WTC11 (cell line): ENCODE measurements around the gene TMEM131L. TPM values are rescaled to one million over a fixed set of nuclear protein-coding genes. Genes with fewer than 3 reads are reported as not detected.

Experiments
- ATAC-seq: fragments of 200-7000 bp; cut with Tn5 transposase; 2 replicates; pipeline ENCODE4 v1.10.0; 2021; ENCODE audit warnings: mild to moderate bottlenecking, moderate library complexity
- CTCF ChIA-PET: fragments of 300-600 bp; sonication (Branson Sonifier 250); formaldehyde crosslinking; loops from one replicate; lab custom pipeline; 2021; ENCODE audit warnings: antibody characterized with exemption; lab: Charles Lee
- POLR2A ChIA-PET: fragments of 350-600 bp; sonication (Branson Sonifier 250); formaldehyde crosslinking; loops from one replicate; lab custom pipeline; 2021; ENCODE audit warnings: antibody characterized with exemption; lab: Charles Lee
- DNase-seq: peaks from one replicate; pipeline ENCODE4 v3.0.0; 2021; ENCODE audit warnings: low spot score
- H3K27ac Mint-ChIP-seq: 2 replicates; pipeline ENCODE4 v1.8.0; 2021; ENCODE audit warnings: mixed read lengths
- H3K27me3 Mint-ChIP-seq: 2 replicates; pipeline ENCODE4 v1.8.0; 2021; ENCODE audit warnings: low read depth, mild to moderate bottlenecking, moderate library complexity, mixed read lengths
- H3K36me3 Mint-ChIP-seq: 2 replicates; pipeline ENCODE4 v1.8.0; 2021; ENCODE audit warnings: mixed read lengths
- H3K4me1 Mint-ChIP-seq: 2 replicates; pipeline ENCODE4 v1.8.0; 2022; ENCODE audit warnings: mixed read lengths
- H3K4me3 Mint-ChIP-seq: 2 replicates; pipeline ENCODE4 v1.8.0; 2021; ENCODE audit warnings: mild to moderate bottlenecking, moderate library complexity, mixed read lengths
- H3K9me3 Mint-ChIP-seq: 2 replicates; pipeline ENCODE4 v1.8.0; 2021; ENCODE audit warnings: mixed read lengths
- FOXJ3 ChIP-seq: sonication (generic); formaldehyde crosslinking; IDR thresholded peaks from 2 replicates; pipeline ENCODE4 v1.9.0; 2021; ENCODE audit warnings: missing genetic modification reagents, mild to moderate bottlenecking, borderline replicate concordance
- FOXK1 ChIP-seq: sonication (generic); formaldehyde crosslinking; IDR thresholded peaks from 2 replicates; pipeline ENCODE4 v1.8.0; 2022; ENCODE audit warnings: mild to moderate bottlenecking, moderate library complexity, missing genetic modification reagents
- FOXP1 ChIP-seq: sonication (generic); formaldehyde crosslinking; IDR thresholded peaks from 2 replicates; pipeline ENCODE4 v1.8.0; 2022; ENCODE audit warnings: missing genetic modification reagents, mild to moderate bottlenecking, moderate library complexity, borderline replicate concordance
- SMAD3 ChIP-seq: sonication (generic); formaldehyde crosslinking; IDR thresholded peaks from 2 replicates; pipeline ENCODE4 v1.8.0; 2022; ENCODE audit warnings: missing genetic modification reagents, mild to moderate bottlenecking, borderline replicate concordance
- ZNF121 ChIP-seq: sonication (generic); formaldehyde crosslinking; IDR thresholded peaks from 2 replicates; pipeline ENCODE4 v1.8.0; 2023; ENCODE audit warnings: missing genetic modification reagents
- ZNF232 ChIP-seq: sonication (generic); formaldehyde crosslinking; IDR thresholded peaks from 2 replicates; pipeline ENCODE4 v1.8.0; 2022; ENCODE audit warnings: mild to moderate bottlenecking, missing genetic modification reagents
- total RNA-seq: library from RNA; stranded (reverse); gene quantifications from 3 replicates; pipeline ENCODE4 v1.2.3, GENCODE V29; 2021
- TF ChIP-seq, protein P1 (sequence below): sonication (generic); formaldehyde crosslinking; IDR thresholded peaks from 2 replicates; pipeline ENCODE4 v1.8.0; 2022; ENCODE audit warnings: missing genetic modification reagents
- TF ChIP-seq, protein P2 (sequence below): sonication (generic); formaldehyde crosslinking; IDR thresholded peaks from 2 replicates; pipeline ENCODE4 v1.8.0; 2022; ENCODE audit warnings: mild to moderate bottlenecking, missing genetic modification reagents
- TF ChIP-seq, protein P3 (sequence below): sonication (generic); formaldehyde crosslinking; IDR thresholded peaks from 2 replicates; pipeline ENCODE4 v1.8.1; 2023; ENCODE audit warnings: mild to moderate bottlenecking, missing genetic modification reagents, moderate library complexity
- TF ChIP-seq, protein P4 (sequence below): sonication (generic); formaldehyde crosslinking; IDR thresholded peaks from 2 replicates; pipeline ENCODE4 v1.8.0; 2022; ENCODE audit warnings: mild to moderate bottlenecking, missing genetic modification reagents
- TF ChIP-seq, protein P5 (sequence below): sonication (generic); formaldehyde crosslinking; IDR thresholded peaks from 2 replicates; pipeline ENCODE4 v1.8.1; 2023; ENCODE audit warnings: mild to moderate bottlenecking, missing genetic modification reagents, moderate library complexity
- TF ChIP-seq, protein P6 (sequence below): sonication (generic); formaldehyde crosslinking; IDR thresholded peaks from 2 replicates; pipeline ENCODE4 v1.8.1; 2023; ENCODE audit warnings: mild to moderate bottlenecking, moderate library complexity, missing genetic modification reagents
- TF ChIP-seq, protein P7 (sequence below): sonication (generic); formaldehyde crosslinking; IDR thresholded peaks from 2 replicates; pipeline ENCODE4 v1.8.0; 2022; ENCODE audit warnings: mild to moderate bottlenecking, missing genetic modification reagents
- TF ChIP-seq, protein P8 (sequence below): sonication (generic); formaldehyde crosslinking; IDR thresholded peaks from 2 replicates; pipeline ENCODE4 v1.8.0; 2023; ENCODE audit warnings: missing genetic modification reagents, mild to moderate bottlenecking, borderline replicate concordance

Gene TMEM131L
- total RNA-seq, 1 experiment from 2014 or later = 26.7 TPM

DNA sequence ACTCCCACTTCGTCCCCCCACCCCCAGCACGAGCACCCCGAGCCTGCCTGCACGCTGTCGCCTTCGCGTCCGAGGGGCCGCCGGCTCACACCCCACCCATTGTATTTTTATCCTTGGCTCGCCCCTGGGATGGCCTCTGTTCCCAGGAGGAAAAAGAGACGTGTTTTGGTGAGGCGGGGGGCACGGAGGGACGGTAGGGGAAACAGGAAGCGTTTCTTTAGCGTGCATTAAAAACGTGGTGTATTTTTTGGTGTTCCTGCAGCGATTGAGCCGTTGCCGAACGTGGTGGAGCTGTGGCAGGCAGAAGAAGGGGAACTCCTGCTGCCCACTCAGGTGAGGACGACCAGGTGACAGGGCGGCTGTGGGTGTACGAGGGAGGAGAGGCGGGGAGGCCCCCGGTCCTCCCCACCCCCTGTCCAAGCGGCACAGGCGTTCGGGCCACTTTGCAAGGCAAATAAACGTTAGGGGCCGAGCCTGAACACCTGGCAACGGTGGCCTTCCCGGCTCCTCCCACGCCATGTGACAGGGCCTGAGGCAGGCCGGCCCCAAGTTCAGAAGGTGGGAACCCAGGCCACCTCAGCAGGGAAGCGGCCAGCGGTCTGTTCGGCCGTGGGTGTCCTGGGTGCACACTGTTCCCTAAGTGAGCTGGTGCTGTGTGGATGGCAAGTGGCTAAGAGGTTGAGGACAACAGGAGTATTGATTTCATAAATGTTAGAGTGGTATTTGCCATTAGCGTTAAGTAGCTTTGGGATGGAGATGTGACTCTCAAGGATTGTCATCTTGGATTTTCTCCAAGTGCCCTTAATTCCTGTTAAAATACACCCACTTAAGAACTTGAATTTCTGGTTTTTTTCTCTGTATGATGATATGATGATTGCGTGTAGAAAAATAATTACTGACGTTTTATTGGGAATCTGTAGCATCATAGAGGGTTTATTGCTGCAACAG is 1.1 kb downstream of the TMEM131L start:
- Mint-ChIP-seq H3K4me3 (peak overlapping the region; percentile 88), H3K4me1 (peaks cover 32% of the 10 kb centered on the region), H3K27me3 (peaks cover 8% of the 10 kb centered on the region), H3K36me3 (no peaks in the 10 kb centered on the region), H3K27ac (no peak overlapping the region), H3K9me3 (0 out of 2 replicates have a peak, but pooled peaks cover 1% of the 10 kb centered on the region)
- CTCF ChIA-PET = interaction anchor here (0.6 to 2.6 kb wide), 14 partner anchors 12 to 340 kb away, joined by 3 to 14 read pairs (median 4); partner anchors contain the start of gene MND1
- ATAC-seq = peak; percentile 55
- POLR2A ChIA-PET = interaction anchor here (1.1 to 2.0 kb wide), 4 partner anchors 11 to 69 kb away, joined by 3 to 7 read pairs (median 4); no protein-coding TSS in a partner anchor
- TF ChIP-seq, protein P1, sequence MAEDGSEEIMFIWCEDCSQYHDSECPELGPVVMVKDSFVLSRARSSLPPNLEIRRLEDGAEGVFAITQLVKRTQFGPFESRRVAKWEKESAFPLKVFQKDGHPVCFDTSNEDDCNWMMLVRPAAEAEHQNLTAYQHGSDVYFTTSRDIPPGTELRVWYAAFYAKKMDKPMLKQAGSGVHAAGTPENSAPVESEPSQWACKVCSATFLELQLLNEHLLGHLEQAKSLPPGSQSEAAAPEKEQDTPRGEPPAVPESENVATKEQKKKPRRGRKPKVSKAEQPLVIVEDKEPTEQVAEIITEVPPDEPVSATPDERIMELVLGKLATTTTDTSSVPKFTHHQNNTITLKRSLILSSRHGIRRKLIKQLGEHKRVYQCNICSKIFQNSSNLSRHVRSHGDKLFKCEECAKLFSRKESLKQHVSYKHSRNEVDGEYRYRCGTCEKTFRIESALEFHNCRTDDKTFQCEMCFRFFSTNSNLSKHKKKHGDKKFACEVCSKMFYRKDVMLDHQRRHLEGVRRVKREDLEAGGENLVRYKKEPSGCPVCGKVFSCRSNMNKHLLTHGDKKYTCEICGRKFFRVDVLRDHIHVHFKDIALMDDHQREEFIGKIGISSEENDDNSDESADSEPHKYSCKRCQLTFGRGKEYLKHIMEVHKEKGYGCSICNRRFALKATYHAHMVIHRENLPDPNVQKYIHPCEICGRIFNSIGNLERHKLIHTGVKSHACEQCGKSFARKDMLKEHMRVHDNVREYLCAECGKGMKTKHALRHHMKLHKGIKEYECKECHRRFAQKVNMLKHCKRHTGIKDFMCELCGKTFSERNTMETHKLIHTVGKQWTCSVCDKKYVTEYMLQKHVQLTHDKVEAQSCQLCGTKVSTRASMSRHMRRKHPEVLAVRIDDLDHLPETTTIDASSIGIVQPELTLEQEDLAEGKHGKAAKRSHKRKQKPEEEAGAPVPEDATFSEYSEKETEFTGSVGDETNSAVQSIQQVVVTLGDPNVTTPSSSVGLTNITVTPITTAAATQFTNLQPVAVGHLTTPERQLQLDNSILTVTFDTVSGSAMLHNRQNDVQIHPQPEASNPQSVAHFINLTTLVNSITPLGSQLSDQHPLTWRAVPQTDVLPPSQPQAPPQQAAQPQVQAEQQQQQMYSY = no peak
- TF ChIP-seq, protein P2, sequence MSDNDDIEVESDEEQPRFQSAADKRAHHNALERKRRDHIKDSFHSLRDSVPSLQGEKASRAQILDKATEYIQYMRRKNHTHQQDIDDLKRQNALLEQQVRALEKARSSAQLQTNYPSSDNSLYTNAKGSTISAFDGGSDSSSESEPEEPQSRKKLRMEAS (CRISPR knock-in tag) = peak; percentile 73
- TF ChIP-seq, protein P3, sequence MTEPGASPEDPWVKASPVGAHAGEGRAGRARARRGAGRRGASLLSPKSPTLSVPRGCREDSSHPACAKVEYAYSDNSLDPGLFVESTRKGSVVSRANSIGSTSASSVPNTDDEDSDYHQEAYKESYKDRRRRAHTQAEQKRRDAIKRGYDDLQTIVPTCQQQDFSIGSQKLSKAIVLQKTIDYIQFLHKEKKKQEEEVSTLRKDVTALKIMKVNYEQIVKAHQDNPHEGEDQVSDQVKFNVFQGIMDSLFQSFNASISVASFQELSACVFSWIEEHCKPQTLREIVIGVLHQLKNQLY = no peak
- TF ChIP-seq, protein P4, sequence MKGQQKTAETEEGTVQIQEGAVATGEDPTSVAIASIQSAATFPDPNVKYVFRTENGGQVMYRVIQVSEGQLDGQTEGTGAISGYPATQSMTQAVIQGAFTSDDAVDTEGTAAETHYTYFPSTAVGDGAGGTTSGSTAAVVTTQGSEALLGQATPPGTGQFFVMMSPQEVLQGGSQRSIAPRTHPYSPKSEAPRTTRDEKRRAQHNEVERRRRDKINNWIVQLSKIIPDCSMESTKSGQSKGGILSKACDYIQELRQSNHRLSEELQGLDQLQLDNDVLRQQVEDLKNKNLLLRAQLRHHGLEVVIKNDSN (CRISPR knock-in tag) = peak; percentile 86
- TF ChIP-seq FOXK1 (CRISPR knock-in tag) (0 out of 2 replicates have a peak, but pooled peaks have one; percentile 7), FOXJ3 (CRISPR knock-in tag) (no peak), SMAD3 (peak; percentile 74; the same call in 1 of the 2 replicates), ZNF121 (peak; percentile 94), FOXP1 (CRISPR knock-in tag) (no peak), ZNF232 (CRISPR knock-in tag) (peak; percentile 46; the same call in 1 of the 2 replicates)
- TF ChIP-seq, protein P5, sequence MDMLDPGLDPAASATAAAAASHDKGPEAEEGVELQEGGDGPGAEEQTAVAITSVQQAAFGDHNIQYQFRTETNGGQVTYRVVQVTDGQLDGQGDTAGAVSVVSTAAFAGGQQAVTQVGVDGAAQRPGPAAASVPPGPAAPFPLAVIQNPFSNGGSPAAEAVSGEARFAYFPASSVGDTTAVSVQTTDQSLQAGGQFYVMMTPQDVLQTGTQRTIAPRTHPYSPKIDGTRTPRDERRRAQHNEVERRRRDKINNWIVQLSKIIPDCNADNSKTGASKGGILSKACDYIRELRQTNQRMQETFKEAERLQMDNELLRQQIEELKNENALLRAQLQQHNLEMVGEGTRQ = peak; percentile 86
- TF ChIP-seq, protein P6, sequence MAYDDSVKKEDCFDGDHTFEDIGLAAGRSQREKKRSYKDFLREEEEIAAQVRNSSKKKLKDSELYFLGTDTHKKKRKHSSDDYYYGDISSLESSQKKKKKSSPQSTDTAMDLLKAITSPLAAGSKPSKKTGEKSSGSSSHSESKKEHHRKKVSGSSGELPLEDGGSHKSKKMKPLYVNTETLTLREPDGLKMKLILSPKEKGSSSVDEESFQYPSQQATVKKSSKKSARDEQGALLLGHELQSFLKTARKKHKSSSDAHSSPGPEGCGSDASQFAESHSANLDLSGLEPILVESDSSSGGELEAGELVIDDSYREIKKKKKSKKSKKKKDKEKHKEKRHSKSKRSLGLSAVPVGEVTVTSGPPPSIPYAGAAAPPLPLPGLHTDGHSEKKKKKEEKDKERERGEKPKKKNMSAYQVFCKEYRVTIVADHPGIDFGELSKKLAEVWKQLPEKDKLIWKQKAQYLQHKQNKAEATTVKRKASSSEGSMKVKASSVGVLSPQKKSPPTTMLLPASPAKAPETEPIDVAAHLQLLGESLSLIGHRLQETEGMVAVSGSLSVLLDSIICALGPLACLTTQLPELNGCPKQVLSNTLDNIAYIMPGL (CRISPR knock-in tag) = peak; percentile 2; the same call in 1 of the 2 replicates
- TF ChIP-seq, protein P7, sequence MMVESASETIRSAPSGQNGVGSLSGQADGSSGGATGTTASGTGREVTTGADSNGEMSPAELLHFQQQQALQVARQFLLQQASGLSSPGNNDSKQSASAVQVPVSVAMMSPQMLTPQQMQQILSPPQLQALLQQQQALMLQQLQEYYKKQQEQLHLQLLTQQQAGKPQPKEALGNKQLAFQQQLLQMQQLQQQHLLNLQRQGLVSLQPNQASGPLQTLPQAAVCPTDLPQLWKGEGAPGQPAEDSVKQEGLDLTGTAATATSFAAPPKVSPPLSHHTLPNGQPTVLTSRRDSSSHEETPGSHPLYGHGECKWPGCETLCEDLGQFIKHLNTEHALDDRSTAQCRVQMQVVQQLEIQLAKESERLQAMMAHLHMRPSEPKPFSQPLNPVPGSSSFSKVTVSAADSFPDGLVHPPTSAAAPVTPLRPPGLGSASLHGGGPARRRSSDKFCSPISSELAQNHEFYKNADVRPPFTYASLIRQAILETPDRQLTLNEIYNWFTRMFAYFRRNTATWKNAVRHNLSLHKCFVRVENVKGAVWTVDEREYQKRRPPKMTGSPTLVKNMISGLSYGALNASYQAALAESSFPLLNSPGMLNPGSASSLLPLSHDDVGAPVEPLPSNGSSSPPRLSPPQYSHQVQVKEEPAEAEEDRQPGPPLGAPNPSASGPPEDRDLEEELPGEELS (CRISPR knock-in tag) = peak; percentile 59; the same call in 1 of the 2 replicates
- TF ChIP-seq, protein P8, sequence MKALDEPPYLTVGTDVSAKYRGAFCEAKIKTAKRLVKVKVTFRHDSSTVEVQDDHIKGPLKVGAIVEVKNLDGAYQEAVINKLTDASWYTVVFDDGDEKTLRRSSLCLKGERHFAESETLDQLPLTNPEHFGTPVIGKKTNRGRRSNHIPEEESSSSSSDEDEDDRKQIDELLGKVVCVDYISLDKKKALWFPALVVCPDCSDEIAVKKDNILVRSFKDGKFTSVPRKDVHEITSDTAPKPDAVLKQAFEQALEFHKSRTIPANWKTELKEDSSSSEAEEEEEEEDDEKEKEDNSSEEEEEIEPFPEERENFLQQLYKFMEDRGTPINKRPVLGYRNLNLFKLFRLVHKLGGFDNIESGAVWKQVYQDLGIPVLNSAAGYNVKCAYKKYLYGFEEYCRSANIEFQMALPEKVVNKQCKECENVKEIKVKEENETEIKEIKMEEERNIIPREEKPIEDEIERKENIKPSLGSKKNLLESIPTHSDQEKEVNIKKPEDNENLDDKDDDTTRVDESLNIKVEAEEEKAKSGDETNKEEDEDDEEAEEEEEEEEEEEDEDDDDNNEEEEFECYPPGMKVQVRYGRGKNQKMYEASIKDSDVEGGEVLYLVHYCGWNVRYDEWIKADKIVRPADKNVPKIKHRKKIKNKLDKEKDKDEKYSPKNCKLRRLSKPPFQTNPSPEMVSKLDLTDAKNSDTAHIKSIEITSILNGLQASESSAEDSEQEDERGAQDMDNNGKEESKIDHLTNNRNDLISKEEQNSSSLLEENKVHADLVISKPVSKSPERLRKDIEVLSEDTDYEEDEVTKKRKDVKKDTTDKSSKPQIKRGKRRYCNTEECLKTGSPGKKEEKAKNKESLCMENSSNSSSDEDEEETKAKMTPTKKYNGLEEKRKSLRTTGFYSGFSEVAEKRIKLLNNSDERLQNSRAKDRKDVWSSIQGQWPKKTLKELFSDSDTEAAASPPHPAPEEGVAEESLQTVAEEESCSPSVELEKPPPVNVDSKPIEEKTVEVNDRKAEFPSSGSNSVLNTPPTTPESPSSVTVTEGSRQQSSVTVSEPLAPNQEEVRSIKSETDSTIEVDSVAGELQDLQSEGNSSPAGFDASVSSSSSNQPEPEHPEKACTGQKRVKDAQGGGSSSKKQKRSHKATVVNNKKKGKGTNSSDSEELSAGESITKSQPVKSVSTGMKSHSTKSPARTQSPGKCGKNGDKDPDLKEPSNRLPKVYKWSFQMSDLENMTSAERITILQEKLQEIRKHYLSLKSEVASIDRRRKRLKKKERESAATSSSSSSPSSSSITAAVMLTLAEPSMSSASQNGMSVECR (CRISPR knock-in tag) = 0 out of 2 replicates have a peak, but pooled peaks have one; percentile 41
- DNase-seq = peak; percentile 71
